Non-pigmented ciliary epithelial cell (primary cell): Measurements from ENCODE around the gene DUSP23.

Experiments
- DNase-seq: peaks from one replicate; pipeline ENCODE4 v3.0.0-alpha.2; 2010; ENCODE audit warnings: low read depth

Gene DUSP23

DNA sequence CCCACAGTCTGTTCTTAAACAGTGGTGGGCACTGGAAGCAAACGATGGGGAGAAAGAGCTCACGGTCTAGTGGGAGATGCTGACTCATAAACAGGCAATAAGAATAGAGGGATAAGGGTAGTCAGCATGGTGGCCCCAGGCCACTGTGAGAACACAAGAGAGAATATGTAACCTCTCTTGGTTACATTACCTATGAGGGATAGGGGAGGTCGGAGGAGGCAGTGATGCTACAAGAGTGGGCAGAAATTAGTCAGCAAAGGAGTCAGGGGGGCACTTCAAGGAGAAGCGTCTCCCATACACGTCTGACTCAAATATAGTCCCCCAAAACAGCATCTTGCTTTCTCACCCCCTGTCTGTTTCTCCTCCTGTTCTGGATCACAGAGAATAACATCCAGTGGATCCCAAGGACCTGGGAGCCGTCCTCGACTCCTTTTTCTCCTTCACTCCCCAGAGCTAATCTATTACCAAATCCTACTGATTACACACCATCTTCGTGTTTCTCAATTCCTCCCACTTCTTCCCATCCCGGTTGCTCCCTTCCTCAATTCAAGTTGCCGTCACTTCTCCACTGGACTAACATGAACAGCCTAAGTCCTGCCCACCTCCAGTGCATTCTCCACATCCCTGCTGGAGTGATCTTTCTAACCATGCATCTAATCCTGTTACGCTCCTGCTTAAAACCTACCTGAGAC, 48.0 kb downstream of the DUSP23 start:
- no peak for DNase-seq

GRCh38 chr1:159829273-159829634, 48.5 kb downstream of the DUSP23 start:
- DNase-seq, result no peak

GRCh38 chr1:159829822-159830465, 49.2 kb downstream of the DUSP23 start:
- no peak for DNase-seq

- no peak for DNase-seq
Observed at GRCh38 chr1:159830722-159831121, 50.0 kb downstream of the DUSP23 start.

DNA sequence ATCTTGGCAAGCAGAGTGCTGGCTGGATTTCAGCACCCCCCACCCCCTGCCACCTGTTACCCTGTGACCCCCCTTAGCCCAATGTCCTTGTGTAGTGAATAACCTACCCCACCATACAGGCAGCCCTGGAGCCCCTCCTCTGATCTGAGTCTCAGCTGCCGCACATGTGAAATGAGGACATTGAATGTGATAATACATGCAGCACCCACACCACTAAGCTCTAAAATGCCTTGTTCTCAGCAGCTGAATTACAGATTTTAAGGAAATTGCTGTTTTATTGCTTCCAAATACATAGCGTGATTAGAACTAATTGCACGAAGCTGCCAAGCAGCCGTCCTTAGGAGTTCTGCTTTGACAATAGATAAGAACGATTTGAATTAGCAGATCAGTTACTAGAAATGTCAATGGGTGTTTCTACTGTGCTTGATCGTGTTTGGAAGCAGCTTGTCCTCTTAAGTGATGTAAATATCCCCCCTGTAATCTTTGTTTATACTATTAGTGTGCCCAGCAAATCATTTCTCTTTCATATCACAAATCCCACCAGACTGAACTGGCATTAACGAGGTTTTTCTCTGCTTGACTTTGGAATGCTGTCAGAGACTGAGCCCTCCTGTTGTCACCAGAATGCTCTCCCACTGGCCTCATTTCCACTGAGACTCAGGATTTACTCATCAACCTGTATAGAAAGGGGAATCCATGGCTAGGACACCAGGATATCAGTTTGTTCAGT, 50.8 kb downstream of the DUSP23 start:
- no peak for DNase-seq
